ENCODE data around the gene COIL.

Gene COIL, protein sequence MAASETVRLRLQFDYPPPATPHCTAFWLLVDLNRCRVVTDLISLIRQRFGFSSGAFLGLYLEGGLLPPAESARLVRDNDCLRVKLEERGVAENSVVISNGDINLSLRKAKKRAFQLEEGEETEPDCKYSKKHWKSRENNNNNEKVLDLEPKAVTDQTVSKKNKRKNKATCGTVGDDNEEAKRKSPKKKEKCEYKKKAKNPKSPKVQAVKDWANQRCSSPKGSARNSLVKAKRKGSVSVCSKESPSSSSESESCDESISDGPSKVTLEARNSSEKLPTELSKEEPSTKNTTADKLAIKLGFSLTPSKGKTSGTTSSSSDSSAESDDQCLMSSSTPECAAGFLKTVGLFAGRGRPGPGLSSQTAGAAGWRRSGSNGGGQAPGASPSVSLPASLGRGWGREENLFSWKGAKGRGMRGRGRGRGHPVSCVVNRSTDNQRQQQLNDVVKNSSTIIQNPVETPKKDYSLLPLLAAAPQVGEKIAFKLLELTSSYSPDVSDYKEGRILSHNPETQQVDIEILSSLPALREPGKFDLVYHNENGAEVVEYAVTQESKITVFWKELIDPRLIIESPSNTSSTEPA

DNA sequence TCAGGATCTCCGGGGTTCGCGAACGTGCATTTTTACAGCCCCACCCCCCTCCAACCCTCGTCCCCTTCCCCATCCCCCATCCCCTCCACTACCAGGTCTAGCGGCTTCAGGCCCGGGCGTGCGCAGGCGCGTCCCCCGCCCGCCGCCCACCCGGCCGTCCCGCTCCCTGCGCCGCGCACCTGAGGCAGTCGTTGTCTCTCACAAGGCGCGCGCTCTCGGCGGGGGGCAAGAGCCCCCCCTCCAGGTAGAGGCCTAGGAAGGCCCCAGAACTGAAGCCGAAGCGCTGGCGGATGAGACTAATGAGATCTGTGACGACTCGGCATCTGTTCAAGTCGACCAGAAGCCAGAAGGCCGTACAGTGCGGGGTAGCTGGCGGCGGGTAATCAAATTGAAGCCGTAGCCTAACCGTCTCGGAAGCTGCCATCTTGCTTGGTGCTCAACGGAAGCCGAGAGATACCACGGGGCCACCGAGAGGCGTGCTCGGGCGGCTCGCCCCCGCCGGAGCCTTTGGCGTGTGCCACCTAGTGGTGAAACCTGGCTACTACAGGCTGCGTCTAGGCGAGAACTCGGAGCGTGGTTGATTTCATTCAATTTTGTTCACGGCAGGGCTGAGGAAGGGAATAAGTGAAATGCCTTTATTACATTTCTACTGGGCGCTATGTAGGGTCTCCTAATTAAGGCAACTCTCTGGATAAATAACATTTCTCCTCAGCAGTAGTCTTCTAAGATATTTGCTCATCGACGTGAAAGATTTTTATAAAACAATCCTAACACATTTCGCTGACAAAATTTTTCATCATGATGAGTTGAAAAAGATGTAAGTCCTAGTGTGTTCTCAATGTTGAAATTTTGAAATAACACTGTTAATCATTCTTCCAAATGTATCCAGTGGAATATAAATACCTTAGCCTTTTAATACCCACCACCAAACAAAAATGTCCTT is at the start of gene COIL:
TSS of gene COIL (minus strand) at position 455 of the 943 bp plus-strand sequence. CDS start at position 424, 31 bp downstream.
- TF ChIP-seq GATA3 (IDR thresholded peaks at IDR 0.05; ENCODE audit: low read depth, low read length) = no peak
- TF ChIP-seq GATA2 (IDR thresholded peaks at IDR 0.05; ENCODE audit: low read depth, low read length) = peak; percentile 14; the same call in 1 of the 2 replicates

DNA sequence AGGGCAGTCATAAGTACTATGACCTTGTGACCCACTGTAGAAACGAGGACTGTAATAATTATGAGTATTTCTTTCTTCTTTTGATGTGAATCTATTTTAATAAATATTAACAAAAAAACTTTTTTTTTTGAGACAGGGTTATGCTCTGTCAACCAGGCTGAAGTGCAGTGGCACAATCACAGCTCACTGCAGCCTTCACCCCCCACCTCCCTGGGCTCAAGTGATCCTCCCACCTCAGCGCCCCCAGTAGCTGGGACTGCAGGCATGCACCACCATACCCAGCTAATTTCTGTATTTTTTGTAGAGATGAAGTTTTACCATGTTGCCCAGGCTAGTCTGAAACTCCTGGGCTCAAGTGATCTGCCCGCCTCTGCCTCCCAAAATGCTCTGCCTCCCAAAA is 49.6 kb upstream of the COIL start:
- TF ChIP-seq GATA2 (IDR thresholded peaks at IDR 0.05; ENCODE audit: low read depth, low read length) (no peak), GATA3 (IDR thresholded peaks at IDR 0.05; ENCODE audit: low read depth, low read length) (no peak)

DNA sequence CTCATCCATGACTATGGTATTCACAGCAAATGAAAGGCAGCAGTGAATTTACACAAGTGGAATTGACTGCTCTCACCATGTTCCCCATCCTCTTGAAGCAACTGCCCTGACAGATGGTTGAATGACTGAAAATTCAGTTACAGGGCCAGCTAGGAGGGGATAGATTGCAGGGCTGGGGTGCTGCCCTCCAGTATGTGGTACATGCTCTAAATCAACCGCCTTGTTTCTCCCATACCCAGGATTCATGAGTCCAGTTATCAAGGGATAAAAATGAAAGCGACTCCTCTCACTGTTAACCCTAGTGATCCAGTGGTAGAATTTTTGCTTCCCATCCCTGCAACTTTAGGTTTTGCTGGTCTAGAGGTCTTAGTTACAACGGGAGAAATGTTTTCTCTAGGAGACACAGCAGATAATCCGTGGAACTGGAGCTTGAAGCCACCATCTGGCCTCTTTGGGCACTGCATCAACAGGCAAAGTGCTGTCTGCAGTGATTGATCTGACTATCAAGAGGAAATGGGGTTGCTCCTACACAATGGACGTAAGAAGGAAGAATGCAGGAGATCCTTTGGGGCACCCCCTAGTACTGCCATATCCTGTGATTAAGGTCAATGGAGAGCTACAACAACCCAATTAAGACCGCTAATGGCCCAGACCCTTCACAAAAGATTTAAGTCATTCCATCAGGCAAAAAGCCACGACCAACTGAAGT is 49.0 kb upstream of the COIL start:
- no peak for TF ChIP-seq GATA2 (IDR thresholded peaks at IDR 0.05; ENCODE audit: low read depth, low read length)
- TF ChIP-seq GATA3 (IDR thresholded peaks at IDR 0.05; ENCODE audit: low read depth, low read length) = no peak

DNA sequence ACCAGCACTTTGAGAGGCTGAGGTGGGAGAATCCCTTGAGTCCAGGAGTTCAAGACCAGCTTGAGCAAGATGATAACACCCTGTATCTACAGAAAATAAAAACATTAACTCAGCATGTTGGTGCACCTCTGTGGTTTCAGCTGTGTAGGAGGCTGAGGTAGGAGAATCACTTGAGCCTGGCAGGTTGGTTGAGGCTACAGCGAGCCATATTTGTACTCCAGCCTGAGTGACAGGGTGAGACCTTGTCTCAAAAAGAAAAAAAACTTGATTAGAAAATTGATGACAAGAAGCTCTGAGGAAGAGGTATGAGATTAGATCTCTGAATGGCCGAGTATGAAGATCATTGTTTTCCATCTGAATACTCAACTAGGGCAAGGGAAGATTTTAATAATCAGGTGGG is 48.1 kb upstream of the COIL start:
- TF ChIP-seq GATA3 (IDR thresholded peaks at IDR 0.05; ENCODE audit: low read depth, low read length) = no peak
- TF ChIP-seq GATA2 (IDR thresholded peaks at IDR 0.05; ENCODE audit: low read depth, low read length) = no peak

DNA sequence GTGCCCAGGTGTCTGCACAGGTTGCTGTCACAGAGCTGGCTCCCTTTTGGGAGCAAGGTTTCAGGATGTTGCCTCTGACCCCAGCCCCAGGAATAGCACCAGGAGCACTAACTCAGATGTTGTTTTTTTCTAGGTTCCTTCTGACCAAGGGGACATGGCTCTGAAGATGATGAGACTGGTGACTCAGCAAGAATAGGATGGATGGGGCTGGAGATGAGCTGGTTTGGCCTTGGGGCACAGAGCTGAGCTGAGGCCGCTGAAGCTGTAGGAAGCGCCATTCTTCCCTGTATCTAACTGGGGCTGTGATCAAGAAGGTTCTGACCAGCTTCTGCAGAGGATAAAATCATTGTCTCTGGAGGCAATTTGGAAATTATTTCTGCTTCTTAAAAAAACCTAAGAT is 45.2 kb upstream of the COIL start:
- no peak for TF ChIP-seq GATA3 (IDR thresholded peaks at IDR 0.05; ENCODE audit: low read depth, low read length)
- no peak for TF ChIP-seq GATA2 (IDR thresholded peaks at IDR 0.05; ENCODE audit: low read depth, low read length)

DNA sequence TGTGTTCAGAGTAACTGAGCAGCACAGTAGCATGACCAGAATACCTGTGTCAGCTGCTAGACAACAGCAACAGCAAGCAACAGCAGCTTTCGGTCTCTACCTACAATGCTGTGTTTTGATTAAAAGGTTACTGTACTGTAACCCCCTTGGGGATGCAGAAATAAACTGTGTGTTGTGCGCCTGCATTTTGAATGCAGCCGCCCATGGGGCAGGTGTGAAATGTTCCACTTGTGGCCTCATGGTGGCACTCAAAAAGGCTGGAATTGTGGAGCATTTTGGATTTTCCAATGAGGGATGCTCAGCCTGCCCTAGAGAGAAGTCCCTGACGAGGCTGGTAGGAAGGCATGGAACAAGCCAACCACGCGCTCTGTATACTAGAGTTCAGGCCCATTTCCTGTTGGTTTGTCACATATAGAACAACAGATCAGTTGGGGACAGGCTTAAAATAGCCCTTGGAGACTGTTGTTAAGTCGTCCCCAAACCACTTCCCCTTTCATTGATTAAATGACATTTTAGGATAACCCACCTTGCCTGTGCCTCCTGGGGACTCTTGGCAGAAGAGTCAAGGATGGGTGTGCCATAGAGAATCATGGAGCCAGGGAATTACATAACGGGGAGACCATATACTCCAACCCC is 44.2 kb upstream of the COIL start:
- no peak for TF ChIP-seq GATA2 (IDR thresholded peaks at IDR 0.05; ENCODE audit: low read depth, low read length)
- no peak for TF ChIP-seq GATA3 (IDR thresholded peaks at IDR 0.05; ENCODE audit: low read depth, low read length)

DNA sequence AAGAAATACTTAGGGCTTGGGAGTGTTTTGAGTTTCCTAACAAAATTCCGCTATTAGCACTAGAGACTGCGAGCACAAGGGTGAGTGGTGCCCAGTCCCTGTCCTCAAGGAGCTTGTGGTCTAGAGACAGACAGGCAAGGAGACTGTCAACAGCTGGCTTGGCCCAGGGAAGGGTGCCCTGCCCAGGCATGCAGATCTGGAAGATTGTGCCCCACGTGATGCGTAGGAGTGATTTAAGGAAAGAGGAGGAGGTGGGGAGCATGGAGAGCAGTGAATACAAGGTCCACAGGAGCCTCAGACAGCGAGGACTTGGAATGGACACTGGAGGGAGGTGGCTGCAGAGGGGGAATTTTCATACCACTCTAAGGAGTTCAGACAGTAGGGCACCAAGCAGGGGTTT is 42.1 kb upstream of the COIL start:
- no peak for TF ChIP-seq GATA2 (IDR thresholded peaks at IDR 0.05; ENCODE audit: low read depth, low read length)
- TF ChIP-seq GATA3 (IDR thresholded peaks at IDR 0.05; ENCODE audit: low read depth, low read length) = no peak

DNA sequence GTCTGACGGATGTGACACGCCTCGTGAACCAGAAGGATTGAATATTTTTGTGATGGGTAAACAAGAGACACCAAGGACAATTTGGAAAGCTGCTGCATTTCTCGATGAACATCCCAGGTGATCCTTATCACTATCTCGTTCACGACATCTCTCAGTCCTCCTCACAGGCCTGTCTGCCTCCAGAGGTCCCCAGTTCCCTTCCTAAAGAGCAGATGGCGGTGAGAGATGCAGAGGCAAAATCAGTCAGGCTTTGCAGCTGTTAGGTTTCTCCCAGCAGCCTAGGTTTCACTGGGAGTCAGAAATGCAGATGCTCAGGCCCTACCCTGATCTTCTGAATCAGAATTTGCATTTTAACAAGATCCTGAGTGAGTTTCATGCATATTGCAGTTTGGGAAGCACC is 40.7 kb upstream of the COIL start:
- no peak for TF ChIP-seq GATA3 (IDR thresholded peaks at IDR 0.05; ENCODE audit: low read depth, low read length)
- TF ChIP-seq GATA2 (IDR thresholded peaks at IDR 0.05; ENCODE audit: low read depth, low read length) = peak; percentile 48; the same call in 1 of the 2 replicates

DNA sequence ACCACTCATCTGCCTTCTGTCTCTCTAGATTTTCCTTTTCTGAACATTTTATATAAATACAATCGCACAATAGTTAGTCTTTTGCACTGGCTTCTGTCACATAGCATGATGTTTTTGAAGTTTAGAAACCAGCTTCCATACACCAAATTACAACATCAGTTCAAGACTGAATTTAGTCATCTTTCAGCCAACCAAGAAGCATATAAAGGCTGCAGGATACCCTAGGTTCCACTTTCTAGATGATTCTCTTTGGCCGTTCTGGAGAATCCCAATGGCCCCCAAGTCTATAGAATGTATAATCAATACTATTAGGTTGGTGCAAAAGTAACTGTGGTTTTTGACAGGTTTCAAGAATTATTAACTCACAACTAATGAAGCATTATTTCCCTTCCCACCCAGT is 36.5 kb upstream of the COIL start:
- TF ChIP-seq GATA3 (IDR thresholded peaks at IDR 0.05; ENCODE audit: low read depth, low read length) = no peak

DNA sequence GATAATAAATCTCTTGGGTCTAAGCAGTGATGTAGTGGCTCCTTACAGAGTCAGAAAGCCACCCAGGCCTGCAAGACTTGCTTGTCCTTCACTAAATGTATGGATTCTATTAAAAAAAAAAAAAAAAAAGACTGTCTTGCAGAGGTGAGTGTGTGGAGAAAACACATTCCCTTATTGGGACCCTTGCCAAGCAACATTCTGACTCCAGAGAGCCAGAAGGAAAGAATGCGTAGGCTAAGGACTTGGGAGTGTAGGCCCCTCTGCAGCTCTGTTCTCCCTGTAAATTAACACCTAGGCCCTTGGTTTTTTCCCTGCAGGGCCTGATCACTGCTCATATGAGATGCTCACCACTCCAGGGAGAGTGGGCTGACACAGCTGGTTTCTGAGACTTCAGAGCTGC is 34.9 kb upstream of the COIL start:
- no peak for TF ChIP-seq GATA3 (IDR thresholded peaks at IDR 0.05; ENCODE audit: low read depth, low read length)
- no peak for TF ChIP-seq GATA2 (IDR thresholded peaks at IDR 0.05; ENCODE audit: low read depth, low read length)

DNA sequence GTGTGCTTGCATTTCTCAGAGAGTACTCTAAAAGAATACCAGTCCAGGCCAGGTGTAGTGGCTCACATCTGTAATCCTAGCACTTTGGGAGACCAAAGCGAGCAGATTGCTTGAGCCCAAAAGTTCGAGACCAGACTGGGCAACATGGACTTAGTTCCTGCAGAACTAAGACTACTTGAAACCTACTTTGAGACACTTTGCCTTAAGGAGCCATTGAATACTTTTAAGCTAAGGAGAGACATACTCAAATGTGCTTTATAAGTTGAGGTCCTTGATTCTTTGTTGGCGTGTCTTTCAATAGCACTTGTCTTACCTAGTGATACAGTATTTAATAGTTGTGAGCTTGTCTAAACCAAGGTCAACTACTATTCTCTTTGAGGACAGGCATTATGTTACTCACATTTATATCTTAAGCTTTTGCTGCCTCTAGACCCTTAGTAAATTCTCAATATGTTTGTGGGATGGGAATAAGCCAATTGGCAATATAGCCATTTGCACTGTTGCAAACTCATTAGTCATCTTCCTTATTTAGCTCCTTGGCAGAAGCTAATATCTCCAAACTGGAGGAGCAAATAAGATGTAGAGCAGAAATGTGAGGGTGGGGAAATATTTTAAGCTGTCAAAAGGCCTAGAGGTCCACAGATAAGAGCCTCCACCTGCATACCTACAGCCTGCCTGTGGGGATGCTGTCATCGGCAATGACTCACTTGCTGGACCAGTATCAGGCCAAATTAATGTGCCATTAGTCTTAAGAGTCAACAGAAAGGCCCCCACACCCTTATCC is 33.4 kb upstream of the COIL start:
- TF ChIP-seq GATA2 (IDR thresholded peaks at IDR 0.05; ENCODE audit: low read depth, low read length) = no peak
- no peak for TF ChIP-seq GATA3 (IDR thresholded peaks at IDR 0.05; ENCODE audit: low read depth, low read length)

DNA sequence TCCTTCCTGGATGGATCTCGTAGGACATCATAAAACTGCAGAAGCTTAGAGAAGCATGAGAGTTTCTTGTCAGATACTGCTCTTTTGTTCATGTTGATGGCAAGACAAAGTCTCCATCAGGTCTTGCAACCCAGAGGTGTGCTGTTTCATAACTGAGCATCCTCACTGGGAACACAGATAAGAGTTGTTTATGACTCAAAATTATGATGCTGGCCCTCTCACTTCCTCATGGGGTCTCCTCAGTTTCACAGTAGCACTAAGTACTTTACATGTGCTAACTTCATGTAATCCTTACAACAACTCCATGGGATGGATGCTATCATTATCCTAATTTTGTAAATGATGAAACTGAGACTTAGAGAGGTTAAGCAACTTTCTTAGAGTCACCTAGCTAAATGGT is 31.5 kb upstream of the COIL start:
- TF ChIP-seq GATA3 (IDR thresholded peaks at IDR 0.05; ENCODE audit: low read depth, low read length) (no peak), GATA2 (IDR thresholded peaks at IDR 0.05; ENCODE audit: low read depth, low read length) (no peak)

All from SH-SY5Y (cell line).